Body of pancreas (tissue), 4 donors: ENCODE measurements around the gene CST3.

ENCODE experiments used
- POLR2A ChIP-seq, 3 donors: fragments of 450-650 bp; IDR thresholded peaks; one replicate each; pipeline ENCODE4 v1.6.1; 2016; ENCODE audit warnings: antibody characterized with exemption in 3 of 3, mild to moderate bottlenecking in 2 of 3
- TF ChIP-seq, protein P1 (sequence below), 7 experiments: fragments of 450-650 bp in 4 of 7; fragments of 200-600 bp in 3 of 7; sonication (generic) in 3 of 7; IDR thresholded peaks; one replicate each; pipeline ENCODE4 v1.5.1; 2016 to 2019; ENCODE audit warnings: antibody characterized with exemption in 7 of 7

DNA sequence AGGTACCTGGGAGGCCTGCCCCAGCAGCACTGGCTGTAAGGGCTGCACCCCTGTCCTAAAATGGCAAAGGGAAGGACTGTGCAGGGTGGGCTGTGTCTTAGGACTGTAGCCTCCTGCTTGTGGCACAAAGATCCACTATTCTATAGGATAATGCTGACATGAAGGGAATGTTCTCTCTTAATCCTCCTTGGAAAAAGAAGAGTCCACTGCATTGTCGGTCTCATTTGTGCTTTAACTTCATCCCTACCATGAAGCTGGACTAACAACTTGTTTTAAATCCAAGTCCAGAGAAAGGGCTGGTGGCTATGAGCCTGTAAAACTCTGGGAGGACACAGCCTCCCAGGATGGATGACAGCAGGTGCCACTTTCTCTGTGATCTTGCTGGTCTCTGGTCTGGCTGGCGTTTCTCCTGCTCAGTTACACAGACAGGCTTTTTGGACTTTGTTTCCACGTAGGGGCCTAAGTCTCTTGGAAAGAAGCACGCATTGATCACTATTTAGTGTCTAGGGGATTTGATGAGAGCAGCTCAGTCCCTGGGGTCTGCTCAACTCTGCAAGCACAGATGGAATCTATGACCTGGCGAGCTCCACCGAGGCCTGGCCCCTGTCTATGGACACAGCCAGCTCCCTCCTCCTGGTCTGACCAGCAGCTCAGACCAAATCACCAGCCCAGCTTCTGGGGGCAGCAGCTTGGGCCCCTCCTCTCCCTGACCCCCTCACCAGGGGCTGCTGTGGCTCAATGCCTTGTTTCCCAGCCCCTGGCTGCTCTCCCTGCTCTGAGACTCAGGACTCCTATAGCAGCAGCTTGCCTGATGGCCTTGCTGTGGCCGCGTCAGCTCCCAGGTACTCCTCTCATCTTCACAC is 4.8 kb downstream of the CST3 start:
- TF ChIP-seq, protein P1, sequence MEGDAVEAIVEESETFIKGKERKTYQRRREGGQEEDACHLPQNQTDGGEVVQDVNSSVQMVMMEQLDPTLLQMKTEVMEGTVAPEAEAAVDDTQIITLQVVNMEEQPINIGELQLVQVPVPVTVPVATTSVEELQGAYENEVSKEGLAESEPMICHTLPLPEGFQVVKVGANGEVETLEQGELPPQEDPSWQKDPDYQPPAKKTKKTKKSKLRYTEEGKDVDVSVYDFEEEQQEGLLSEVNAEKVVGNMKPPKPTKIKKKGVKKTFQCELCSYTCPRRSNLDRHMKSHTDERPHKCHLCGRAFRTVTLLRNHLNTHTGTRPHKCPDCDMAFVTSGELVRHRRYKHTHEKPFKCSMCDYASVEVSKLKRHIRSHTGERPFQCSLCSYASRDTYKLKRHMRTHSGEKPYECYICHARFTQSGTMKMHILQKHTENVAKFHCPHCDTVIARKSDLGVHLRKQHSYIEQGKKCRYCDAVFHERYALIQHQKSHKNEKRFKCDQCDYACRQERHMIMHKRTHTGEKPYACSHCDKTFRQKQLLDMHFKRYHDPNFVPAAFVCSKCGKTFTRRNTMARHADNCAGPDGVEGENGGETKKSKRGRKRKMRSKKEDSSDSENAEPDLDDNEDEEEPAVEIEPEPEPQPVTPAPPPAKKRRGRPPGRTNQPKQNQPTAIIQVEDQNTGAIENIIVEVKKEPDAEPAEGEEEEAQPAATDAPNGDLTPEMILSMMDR (IDR thresholded peaks at IDR 0.05), result no peak
- no peak for TF ChIP-seq POLR2A (IDR thresholded peaks at IDR 0.05)
